ENCODE results near the gene HDAC6.
"Not testable (repeated sequence)": the region's sequence is repeated elsewhere in the genome, so short reads cannot be mapped to it uniquely, and the experiment has no call there.

GRCh38 chrX:48819394-48819793 lies 17.5 kb downstream of the HDAC6 start:
- not testable (repeated sequence) for TF ChIP-seq EZH2 (IDR thresholded peaks at IDR 0.05; ENCODE audit: low read length); CTCF (optimal IDR thresholded peaks at IDR 0.05 in 1 of 3, IDR thresholded peaks at IDR 0.05 in 1 of 3, conservative IDR thresholded peaks at IDR 0.05 in 1 of 3; ENCODE audit: extremely low read depth in 1 of 3, insufficient read depth in 2 of 3, low read length in 3 of 3)

Data from keratinocyte (primary cell).